Measurements from ENCODE around the gene CLDN14.

Gene CLDN14

DNA sequence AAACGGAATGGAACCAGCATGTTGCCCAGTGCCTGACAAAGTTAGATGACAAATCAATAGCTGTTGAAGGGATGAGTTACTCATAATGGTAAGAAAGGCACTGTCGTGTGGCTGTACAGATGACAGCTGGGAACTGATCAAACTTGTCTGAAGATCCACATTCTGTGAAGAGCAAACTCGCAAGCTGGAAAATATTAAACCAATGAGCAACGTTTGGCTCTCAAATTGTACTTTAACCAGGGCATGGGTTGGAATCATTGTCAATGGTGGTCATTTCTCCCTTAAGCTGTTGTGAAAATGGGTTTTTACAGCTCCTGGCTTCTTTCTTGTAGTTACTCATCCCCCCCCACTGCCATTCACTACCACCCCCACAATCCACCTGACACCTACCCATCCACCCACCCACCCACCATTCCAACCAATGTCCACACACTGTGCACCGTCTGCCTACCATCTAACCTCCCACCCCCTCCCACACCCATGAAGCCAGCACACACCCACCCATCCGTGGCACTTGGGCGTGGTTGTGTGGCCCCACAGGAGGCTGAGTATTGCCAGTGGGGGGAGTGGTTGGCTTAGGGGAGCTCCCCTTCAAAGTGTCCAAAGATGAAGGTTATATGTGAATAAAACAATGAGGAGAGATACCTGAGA lies 46.7 kb downstream of the CLDN14 start:
- no peak for DNase-seq (ENCODE audit: low read depth)

DNA sequence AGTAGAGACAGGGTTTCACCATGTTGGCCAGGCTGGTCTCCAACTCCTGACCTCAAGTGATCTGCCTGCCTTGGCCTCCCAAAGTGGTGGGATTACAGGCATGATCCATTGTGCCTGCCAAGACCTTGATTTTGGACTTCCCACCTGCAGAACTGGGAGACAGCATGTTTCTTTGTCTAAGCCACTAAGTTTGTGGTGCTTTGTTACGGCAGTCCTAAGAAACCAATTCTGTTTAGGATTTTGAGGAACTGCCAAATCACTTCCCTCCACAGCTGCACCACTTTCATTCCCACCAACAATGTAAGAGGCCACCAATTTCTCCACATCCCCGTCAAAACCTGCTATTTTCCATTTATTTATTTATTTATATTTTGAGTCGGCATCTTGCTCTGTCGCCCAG lies 48.7 kb downstream of the CLDN14 start:
- DNase-seq (ENCODE audit: low read depth), result no peak

DNA sequence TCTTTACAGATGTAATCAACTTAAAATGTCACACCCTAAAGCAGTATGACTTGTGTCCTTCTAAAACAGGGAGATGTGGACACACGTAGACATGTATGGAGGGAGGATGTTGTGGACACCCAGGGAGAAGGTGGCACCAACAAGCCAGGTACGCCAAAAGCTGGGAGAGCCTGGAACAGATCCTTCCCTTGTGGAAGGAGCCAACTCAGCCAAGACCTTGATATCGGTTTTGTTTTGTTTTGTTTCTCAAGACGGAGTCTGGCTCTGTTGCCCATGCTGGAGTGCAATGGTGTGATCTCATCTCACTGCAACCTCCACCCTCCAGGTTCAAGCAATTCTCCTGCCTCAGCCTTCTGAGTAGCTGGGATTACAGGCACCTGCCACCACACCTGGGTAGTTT lies 49.1 kb downstream of the CLDN14 start:
- no peak for DNase-seq (ENCODE audit: low read depth)

DNA sequence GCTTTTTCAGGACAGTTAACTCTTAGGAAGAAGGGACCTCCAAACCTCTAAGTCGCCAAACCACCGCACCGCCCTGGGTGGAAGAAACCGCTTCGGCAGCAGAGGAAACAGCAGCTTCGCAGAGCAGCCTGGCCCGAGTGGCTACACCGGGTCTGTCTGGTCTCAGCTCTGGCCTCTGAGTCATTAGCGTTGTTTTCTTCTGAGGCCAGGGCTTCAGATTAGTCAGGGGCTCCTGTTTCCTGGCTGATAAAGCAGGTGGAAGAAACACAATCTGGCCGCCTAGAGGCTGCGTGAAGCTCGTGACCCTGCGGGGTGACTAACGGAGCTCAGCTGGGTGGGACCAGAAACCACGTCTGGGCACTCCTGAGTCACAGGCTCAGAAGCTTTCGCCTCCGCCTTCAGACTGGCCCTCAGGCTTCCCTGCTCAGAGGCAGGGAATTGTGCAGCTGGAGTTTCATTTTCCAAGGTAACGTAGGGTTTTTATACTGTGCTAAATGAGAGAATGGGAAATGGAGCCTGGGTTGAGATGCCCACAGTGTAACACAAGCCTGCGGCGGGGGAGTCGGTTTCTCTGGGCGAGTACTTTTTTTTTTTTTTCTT lies 49.9 kb downstream of the CLDN14 start:
- DNase-seq (ENCODE audit: low read depth), result peak; percentile 98

DNA sequence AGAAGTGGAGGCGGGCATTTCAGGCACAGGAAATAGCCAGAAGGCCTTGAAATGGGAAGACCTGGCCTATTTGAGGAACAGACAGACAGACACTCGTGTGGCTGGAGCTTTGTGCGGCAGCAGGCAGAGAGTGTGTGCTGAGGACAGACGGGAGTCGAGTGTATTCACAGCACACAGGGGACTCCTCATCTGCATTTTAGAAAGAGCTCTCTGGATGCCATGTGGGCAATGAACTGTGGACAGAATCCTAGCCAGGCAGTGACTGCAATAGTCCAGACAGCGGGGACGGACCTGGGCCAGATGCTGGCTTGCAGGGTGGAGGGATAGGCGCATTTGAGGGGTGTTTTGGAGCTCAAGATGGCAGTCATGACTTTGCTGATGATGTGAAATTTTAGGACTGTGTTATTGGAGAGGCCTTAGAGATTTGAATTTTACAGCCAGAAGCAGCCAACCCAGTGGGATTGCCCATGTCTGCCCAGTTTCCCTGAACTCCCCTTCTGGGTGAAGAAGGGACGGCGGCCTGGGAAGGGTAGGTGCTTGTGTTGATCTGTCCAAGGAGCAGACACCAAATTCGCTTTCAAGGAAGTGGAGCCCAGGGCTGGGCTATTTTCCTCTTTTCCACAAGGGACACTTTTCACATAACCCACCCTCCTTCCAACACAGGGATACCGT lies 51.0 kb downstream of the CLDN14 start:
- no peak for DNase-seq (ENCODE audit: low read depth)

DNA sequence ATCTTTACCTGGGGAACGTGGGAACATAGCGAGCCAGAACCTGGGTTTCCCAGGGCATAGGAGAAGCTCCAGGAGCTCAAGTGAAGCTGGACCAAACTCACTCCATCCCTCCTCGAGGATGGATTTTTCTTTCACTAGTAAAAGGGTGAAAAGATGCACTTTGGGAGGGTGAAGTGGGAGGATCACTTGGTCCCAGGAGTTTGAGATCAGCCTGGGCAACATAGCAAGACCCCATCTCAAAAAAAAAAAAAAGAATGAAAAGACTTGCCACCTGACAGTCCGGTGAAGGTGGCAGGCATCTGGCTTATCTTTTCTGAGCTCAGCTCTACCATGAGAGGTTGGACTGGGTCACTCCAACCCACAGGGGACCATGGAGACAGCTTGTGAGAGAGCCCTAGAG lies 52.4 kb downstream of the CLDN14 start:
- DNase-seq (ENCODE audit: low read depth), result no peak

DNA sequence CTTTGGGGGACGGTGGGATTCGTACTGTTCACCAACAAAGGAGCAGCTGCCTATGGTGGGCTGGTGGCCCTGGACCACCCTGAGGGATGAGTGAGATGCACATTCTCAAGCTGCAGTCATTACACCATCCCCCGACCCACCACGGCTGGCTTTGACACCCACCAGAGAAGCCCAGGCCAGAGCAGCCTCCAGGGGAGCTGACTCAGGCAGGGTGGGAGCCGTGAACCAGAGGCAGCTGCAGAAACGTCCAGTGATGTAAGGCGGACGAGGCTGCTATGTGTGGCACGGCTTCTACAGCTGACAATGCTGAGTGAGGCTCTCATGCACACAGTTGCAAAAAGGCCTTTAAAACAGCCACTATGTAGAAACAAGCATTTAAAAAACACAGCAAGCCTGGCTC lies 54.6 kb downstream of the CLDN14 start:
- DNase-seq (ENCODE audit: low read depth), result no peak

DNA sequence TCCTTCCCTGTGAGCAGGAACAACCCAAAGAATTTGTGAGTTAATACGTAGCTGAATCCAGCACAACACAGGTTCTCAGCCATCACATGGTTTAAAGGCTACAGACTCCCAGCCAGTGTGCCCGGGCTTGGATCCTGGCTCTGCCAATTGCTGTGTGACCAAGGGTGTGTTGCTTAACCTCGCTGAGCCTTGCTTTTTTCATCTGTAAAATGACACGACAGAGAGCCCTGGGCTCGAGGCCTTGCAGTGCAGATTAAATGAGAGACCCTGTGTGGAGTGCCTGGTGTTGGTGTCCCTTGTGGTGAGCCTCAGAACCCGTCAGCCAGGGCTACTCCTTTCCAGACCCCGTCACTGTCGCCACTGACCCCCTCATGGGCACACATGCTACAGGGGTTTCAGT lies 55.3 kb downstream of the CLDN14 start:
- no peak for DNase-seq (ENCODE audit: low read depth)

DNA sequence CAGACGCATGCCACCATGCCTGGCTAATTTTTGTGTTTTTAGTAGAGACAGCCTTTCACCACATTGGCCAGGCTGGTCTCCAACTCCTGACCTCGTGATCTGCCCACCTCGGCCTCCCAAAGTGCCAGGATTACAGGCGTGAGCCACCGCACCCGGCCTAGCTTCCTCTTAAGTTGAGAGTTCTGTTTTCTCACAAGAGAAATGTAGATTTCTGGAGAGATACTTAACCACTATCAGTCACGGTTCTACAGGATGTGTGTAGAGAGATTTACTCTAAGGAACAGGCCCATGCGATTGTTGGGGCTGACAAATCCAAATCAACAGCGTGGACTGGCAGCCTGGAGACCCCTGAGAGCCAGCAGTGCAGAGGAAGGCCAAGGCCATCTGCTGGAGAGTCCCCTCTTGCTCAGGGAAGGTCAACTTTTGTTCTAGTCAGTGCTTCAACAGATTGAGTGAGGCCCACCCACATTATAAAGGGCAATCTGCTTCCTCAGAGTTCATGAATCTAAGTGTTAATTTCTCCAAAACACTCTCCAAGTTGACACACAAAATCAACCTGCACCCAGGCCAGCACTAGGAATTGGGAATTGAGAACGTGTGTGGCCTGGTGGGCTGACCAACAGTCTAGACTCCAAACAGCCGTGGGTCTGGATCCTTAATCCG lies 56.0 kb downstream of the CLDN14 start:
- DNase-seq (ENCODE audit: low read depth), result no peak

DNA sequence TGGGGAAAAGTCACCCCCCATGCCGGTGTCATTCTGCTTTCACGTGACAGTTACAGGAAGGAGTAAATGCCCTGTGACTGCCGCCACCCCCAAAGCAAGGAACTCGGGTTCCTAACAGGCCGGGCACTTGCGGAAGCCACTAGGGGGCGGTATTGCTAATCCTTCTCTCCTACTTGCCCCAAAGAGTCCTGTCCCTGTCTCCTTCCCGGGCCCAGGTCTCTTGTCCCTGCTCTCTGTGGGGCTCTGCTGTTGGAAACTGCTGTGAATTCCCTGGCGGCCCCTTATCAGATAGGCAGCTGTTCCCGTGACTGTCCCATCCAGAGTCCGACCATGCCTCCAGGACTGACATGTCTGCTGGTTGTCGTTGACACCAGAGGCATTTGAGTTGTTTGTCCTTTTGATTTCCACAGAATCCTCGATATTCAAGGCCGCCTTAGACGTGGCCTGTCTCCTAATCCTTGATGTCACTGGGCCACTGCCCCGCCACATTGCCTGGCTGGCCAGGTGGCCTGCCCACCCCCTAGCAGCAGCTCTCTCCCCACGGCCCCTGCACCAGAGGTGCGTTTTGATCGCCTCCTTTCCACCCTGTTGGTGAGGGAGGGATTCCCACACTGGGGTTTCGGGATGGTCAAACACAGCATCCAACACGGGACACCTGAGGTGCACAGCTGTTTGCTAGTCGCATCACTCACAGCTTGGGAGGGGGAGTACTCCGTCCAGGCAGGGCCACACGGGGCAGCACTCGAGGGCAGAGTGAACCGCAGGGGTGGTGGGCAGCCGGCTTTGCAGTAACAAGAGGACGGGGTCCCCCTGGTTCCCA lies 57.4 kb downstream of the CLDN14 start:
- DNase-seq (ENCODE audit: low read depth), result no peak

DNA sequence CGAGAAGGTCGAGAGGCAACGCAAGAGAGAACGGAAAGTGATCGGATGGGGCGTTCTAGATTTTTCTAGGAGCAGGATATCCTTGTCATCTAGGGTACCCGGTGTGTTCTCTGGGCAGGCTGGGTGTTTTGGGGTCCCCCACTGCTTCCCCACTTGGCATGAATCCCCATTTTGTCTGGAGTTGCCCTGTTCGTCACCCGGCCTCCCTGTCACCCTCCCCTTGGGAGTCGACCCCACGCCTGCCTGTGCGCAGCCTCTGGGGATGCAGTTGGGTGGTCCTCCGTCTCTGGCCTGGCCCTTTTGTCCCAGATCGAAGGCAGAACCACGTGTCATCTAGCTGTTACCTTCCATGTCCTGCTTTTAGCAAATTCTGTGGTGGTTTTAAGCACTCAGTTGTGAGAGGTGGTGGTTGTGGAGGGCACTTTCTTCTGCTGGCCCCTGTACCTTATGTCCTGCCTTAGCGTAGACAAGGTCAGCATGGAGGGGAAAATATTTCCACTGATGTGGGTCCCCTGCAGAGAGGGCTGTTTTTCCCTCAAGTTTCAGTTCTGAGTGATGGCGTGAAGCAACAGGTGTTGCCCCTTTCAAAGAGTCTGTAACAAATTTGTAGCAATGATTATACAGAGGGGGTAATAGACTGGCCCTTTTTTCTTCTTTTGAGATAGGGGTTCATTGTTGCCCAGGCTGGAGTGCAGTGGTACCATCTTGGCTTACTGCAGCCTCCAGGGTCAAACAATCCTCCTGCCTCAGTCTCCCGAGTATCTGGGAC lies 59.2 kb downstream of the CLDN14 start:
- no peak for DNase-seq (ENCODE audit: low read depth)

DNA sequence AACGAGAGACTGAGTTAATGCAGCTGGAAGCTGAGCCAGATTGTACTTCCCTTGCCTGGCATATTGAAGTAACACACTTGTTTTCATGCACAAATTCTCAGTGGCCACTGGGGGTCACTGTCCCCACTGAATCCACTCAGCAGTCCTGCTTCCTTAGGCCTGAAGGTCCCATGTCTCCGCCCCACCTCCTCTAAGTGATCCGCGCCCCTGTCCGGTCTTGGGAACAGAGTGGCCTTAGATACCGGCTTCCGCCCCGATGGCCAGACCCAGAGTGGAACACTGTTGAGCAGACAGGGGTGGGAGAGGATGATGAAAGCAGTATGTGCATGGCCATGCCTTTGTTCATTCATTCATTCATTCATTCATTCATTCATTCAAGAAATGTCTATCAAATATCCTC lies 59.9 kb downstream of the CLDN14 start:
- DNase-seq (ENCODE audit: low read depth), result peak; percentile 58

DNA sequence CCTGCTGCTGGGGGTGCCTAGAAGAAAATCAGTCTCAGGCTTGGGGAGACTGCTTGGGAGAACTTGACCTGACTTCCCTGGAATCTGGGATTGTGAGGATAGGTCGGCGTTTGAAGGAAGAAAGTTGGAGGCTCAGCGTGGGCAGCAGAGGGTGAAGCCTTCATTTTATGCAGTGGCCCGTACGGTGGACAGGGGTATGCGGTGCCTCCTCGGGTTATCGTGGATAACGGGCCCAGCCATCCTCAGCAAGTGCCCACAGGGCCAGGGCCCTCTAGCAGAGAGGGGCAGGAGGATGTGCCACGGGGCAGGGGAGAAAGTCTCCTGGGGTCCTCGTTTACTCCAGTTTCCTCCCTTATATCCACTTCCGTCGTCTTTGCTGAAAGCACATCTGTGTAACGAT lies 60.7 kb downstream of the CLDN14 start:
- no peak for DNase-seq (ENCODE audit: low read depth)

DNA sequence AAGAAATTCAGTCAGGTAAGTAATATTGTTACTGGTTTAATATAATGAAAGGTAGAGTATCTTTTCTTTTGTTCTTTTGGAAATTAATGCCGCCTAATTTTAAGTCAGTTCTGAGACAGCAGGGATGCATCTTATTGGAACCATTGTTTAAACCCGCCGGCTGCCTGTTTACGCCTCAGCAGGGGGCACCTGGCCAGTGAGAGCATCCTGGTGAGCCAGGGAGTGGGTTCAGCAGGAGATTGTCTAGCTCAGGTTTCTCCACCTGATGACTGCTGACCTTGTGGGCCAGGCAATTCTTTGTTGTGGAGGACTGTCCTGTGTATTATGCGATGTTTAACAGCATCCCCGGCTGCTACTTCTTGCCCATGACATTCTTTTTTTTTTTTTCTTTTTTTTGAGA lies 64.5 kb downstream of the CLDN14 start:
- DNase-seq (ENCODE audit: low read depth), result no peak

DNA sequence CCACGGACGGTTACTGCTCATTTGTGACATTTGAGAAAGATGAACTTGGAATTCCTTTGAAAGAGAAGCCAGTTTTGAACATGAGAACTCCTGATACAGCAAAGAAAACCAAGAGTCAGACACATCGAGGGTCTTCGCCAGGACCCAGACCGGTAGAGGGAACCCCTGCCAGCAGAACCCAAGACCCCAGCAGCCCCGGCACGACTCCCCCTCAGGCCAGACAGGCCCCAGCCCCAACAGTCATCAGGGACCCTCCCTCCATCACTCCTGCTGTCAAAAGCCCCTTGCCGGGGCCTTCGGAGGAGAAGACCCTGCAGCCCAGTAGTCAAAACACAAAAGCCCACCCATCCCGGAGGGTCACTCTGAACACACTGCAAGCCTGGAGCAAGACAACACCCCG lies 67.0 kb downstream of the CLDN14 start:
- no peak for DNase-seq (ENCODE audit: low read depth)

DNA sequence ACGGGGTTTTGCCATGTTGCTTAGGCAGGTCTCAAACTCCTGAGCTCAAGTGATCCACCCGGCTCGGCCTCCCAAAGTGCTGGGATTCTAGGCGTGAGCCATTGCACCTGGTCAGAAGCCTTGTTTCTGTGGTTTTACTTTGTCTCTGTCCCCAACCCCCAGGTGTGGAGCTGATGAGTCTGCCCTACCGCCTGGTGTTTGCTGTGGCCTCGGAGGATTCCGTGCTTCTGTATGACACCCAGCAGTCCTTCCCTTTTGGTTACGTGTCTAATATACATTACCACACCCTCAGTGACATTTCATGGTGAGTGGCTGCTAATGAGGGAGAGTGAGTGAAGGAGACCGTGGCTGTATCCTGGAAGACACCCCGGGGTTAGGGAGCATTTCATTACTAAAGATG lies 68.6 kb downstream of the CLDN14 start:
- no peak for DNase-seq (ENCODE audit: low read depth)
